ENCODE results near the gene PSMD13.

Gene PSMD13

GRCh38 chr11:206526-207207 is 30.1 kb upstream of the PSMD13 start:
- Histone ChIP-seq H3K79me2 (ENCODE audit: control insufficient read depth, low read length) (peaks cover 66% of the 10 kb centered on the region), H3K36me3 (ENCODE audit: control insufficient read depth, low read length) (peaks cover 75% of the 10 kb centered on the region), H3K4me2 (ENCODE audit: low read length) (peak overlapping the region; percentile 98), H3K27ac (ENCODE audit: low read depth, low read length) (peak overlapping the region; percentile 89), H3K9me3 (ENCODE audit: control insufficient read depth, insufficient read depth, low read length) (no peaks in the 10 kb centered on the region), H3K27me3 (ENCODE audit: control insufficient read depth, low read length) (no peaks in the 10 kb centered on the region), H3K4me1 (ENCODE audit: control insufficient read depth, low read length) (peaks cover 26% of the 10 kb centered on the region), H4K20me1 (ENCODE audit: control insufficient read depth, insufficient read depth, low read depth, low read length) (peaks cover 20% of the 10 kb centered on the region), H3K9me2 (replicated peaks; ENCODE audit: control insufficient read depth, low read length) (no peaks in the 10 kb centered on the region), H3K4me3 (ENCODE audit: low read length) (peak overlapping the region; percentile 100), H3F3A (ENCODE audit: control insufficient read depth, insufficient read depth) (peaks cover 8% of the 10 kb centered on the region)
- no peak for TF ChIP-seq CTCF (IDR thresholded peaks at IDR 0.05; ENCODE audit: low read depth, low read length, poor library complexity, severe bottlenecking)
- TF ChIP-seq EZH2phosphoT487 (IDR thresholded peaks at IDR 0.05; ENCODE audit: borderline replicate concordance, low read length) = no peak

- Histone ChIP-seq H3K9me2 (replicated peaks; ENCODE audit: control insufficient read depth, low read length) (no peaks in the 10 kb centered on the region), H3K4me1 (ENCODE audit: control insufficient read depth, low read length) (peaks cover 26% of the 10 kb centered on the region), H3K36me3 (ENCODE audit: control insufficient read depth, low read length) (peaks cover 82% of the 10 kb centered on the region), H3K9me3 (ENCODE audit: control insufficient read depth, insufficient read depth, low read length) (no peaks in the 10 kb centered on the region), H3K4me2 (ENCODE audit: low read length) (peak within 1 kb of the TSS; percentile 98), H3K79me2 (ENCODE audit: control insufficient read depth, low read length) (peaks cover 66% of the 10 kb centered on the region), H3K27ac (ENCODE audit: low read depth, low read length) (peak within 1 kb of the TSS; percentile 89), H3K4me3 (ENCODE audit: low read length) (peak within 1 kb of the TSS; percentile 100), H3F3A (ENCODE audit: control insufficient read depth, insufficient read depth) (peaks cover 8% of the 10 kb centered on the region), H3K27me3 (ENCODE audit: control insufficient read depth, low read length) (no peaks in the 10 kb centered on the region), H4K20me1 (ENCODE audit: control insufficient read depth, insufficient read depth, low read depth, low read length) (peaks cover 20% of the 10 kb centered on the region)
- no peak for TF ChIP-seq EZH2phosphoT487 (IDR thresholded peaks at IDR 0.05; ENCODE audit: borderline replicate concordance, low read length)
- TF ChIP-seq CTCF (IDR thresholded peaks at IDR 0.05; ENCODE audit: low read depth, low read length, poor library complexity, severe bottlenecking) = no peak
These were observed 29.4 kb upstream of the PSMD13 start, which contains the start of the genes BET1L and RIC8A for GRCh38 chr11:207208-207862. Gene BET1L, minus strand, starts transcription at chr11:207399. Its CDS starts 78 bp downstream, at chr11:207321. Gene RIC8A, plus strand, starts transcription at chr11:207708. Its CDS starts 1,147 bp downstream, at chr11:208855.

GRCh38 chr11:207863-208180 is 29.0 kb upstream of the PSMD13 start:
- TF ChIP-seq CTCF (IDR thresholded peaks at IDR 0.05; ENCODE audit: low read depth, low read length, poor library complexity, severe bottlenecking) (no peak), EZH2phosphoT487 (IDR thresholded peaks at IDR 0.05; ENCODE audit: borderline replicate concordance, low read length) (no peak)
- Histone ChIP-seq H4K20me1 (ENCODE audit: control insufficient read depth, insufficient read depth, low read depth, low read length) (peaks cover 20% of the 10 kb centered on the region), H3K36me3 (ENCODE audit: control insufficient read depth, low read length) (peaks cover 86% of the 10 kb centered on the region), H3K27me3 (ENCODE audit: control insufficient read depth, low read length) (no peaks in the 10 kb centered on the region), H3K4me3 (ENCODE audit: low read length) (peak overlapping the region; percentile 100), H3K27ac (ENCODE audit: low read depth, low read length) (peak overlapping the region; percentile 89), H3K9me2 (replicated peaks; ENCODE audit: control insufficient read depth, low read length) (no peaks in the 10 kb centered on the region), H3K4me1 (ENCODE audit: control insufficient read depth, low read length) (peaks cover 26% of the 10 kb centered on the region), H3K79me2 (ENCODE audit: control insufficient read depth, low read length) (peaks cover 66% of the 10 kb centered on the region), H3K4me2 (ENCODE audit: low read length) (peak overlapping the region; percentile 98), H3F3A (ENCODE audit: control insufficient read depth, insufficient read depth) (peaks cover 8% of the 10 kb centered on the region), H3K9me3 (ENCODE audit: control insufficient read depth, insufficient read depth, low read length) (no peaks in the 10 kb centered on the region)
